Colonic mucosa (tissue), 4 donors: Measurements from ENCODE around the gene KRT20. TPM values are rescaled to one million over a fixed set of nuclear protein-coding genes. Genes with fewer than 3 reads are reported as not detected.

Experiments
- DNase-seq: peaks from one replicate; pipeline ENCODE4 v3.0.0-alpha.2; 2020
- H3K27ac ChIP-seq: fragments of 200-600 bp; one replicate; pipeline ENCODE4 v1.8.0; 2021
- H3K27me3 ChIP-seq: fragments of 200-600 bp; one replicate; pipeline ENCODE4 v1.8.0; 2021
- H3K36me3 ChIP-seq: fragments of 200-600 bp; one replicate; pipeline ENCODE4 v1.8.0; 2021
- H3K4me1 ChIP-seq: fragments of 200-600 bp; one replicate; pipeline ENCODE4 v1.8.0; 2021; ENCODE audit warnings: mild to moderate bottlenecking
- H3K4me3 ChIP-seq: fragments of 200-600 bp; one replicate; pipeline ENCODE4 v1.8.0; 2021
- H3K9ac ChIP-seq, 2 donors: one replicate each; pipeline ENCODE4 v1.7.0; 2013; ENCODE audit warnings: control low read depth in 2 of 2, low read depth in 2 of 2, low read length in 2 of 2
- H3K9me3 ChIP-seq: fragments of 200-600 bp; one replicate; pipeline ENCODE4 v1.8.0; 2021
- intact Hi-C: fragments of 100-400 bp; cut with DNase I; formaldehyde crosslinking; loops from one replicate; pipeline ENCODE4 v1.14.1; 2022
- total RNA-seq, 2 donors: library from RNA; stranded (reverse); fragmentation: NEBNext Ultra II Directional in 1 of 2; extraction: Animal tissue kit (Norgen Biotek cat#: 25700) in 1 of 2; gene quantifications; one replicate each; pipeline ENCODE4 v1.2.1, GENCODE V29; 2021
- TF ChIP-seq, protein P1 (sequence below): fragments of 200-600 bp; IDR thresholded peaks from one replicate; pipeline ENCODE4 v1.8.0; 2022; ENCODE audit warnings: antibody characterized with exemption, mild to moderate bottlenecking
- donor health status: healthy.
- donor health status: DM: no; HTN: no; CAD: no.
- donor health status: DM: no; HTN: no; CAD: no.

KRT20 gene
- total RNA-seq, 2 donors from 2014 or later = 1,610 to 1,735 TPM

DNA sequence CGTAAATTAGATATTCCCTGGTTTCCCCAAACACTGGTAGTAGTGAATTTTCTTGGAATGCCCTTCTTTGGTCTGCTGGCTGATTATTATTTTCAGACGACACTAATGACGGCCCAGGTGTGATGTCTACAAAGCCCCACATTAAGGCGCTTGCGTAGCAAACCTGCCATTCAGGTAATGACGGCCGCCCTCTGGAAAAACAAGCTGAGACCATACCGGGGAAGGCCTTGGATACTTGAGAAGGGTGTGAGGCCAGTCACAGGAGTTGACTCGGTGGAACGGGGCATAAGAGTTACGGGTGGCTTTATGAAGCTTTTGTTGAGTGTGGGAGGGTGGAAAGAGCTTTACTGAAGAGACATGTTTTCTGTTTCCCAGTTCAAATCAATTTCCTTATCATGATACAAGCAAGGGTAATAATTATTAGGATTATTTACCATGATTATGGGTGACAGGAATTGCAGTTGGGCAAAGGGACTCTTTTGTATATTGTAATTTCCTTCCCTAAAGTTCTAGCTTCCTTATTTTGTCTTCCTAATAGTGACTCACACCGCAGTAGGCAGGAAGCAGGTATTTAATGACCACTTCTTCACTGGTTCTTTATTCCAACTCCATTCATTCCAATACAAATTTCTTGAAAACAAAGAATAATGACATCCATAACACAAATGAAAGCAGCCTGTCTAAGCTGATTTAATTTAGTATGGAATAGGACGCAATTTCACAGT is 27.6 kb upstream of the KRT20 start:
- TF ChIP-seq, protein P1, sequence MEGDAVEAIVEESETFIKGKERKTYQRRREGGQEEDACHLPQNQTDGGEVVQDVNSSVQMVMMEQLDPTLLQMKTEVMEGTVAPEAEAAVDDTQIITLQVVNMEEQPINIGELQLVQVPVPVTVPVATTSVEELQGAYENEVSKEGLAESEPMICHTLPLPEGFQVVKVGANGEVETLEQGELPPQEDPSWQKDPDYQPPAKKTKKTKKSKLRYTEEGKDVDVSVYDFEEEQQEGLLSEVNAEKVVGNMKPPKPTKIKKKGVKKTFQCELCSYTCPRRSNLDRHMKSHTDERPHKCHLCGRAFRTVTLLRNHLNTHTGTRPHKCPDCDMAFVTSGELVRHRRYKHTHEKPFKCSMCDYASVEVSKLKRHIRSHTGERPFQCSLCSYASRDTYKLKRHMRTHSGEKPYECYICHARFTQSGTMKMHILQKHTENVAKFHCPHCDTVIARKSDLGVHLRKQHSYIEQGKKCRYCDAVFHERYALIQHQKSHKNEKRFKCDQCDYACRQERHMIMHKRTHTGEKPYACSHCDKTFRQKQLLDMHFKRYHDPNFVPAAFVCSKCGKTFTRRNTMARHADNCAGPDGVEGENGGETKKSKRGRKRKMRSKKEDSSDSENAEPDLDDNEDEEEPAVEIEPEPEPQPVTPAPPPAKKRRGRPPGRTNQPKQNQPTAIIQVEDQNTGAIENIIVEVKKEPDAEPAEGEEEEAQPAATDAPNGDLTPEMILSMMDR = no peak
- Histone ChIP-seq H3K4me1 (no peaks in the 10 kb centered on the region), H3K9ac (no peak overlapping the region), H3K4me3 (no peak overlapping the region), H3K9me3 (no peaks in the 10 kb centered on the region), H3K27me3 (no peaks in the 10 kb centered on the region), H3K36me3 (no peaks in the 10 kb centered on the region), H3K27ac (no peak overlapping the region)
- intact Hi-C loops = no loop called here
- no peak for DNase-seq

DNA sequence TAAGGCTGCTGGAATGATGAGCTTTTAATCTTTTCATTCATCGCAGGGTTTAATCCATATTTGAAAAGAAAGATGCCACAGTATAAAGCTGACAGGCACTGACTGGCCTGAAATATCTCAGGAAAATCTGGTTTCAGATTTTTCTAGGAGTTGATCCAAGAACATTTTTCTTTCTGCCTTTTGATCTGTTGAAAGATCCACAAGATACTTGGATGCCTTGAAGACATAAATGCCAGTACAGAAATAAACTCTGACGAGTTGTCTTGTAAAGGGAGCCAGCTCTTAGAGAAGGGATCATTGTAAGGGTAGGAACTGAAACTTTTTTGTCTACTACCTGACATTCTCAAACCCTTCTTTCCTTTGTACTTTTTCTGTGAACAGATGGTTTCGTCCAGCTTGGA is 25.4 kb upstream of the KRT20 start:
- intact Hi-C loops = no loop called here
- Histone ChIP-seq H3K27me3 (no peaks in the 10 kb centered on the region), H3K9ac (no peak overlapping the region), H3K27ac (no peak overlapping the region), H3K4me1 (no peaks in the 10 kb centered on the region), H3K36me3 (no peaks in the 10 kb centered on the region), H3K9me3 (no peaks in the 10 kb centered on the region), H3K4me3 (no peak overlapping the region)
- DNase-seq = no peak
- TF ChIP-seq, protein P1 = no peak

DNA sequence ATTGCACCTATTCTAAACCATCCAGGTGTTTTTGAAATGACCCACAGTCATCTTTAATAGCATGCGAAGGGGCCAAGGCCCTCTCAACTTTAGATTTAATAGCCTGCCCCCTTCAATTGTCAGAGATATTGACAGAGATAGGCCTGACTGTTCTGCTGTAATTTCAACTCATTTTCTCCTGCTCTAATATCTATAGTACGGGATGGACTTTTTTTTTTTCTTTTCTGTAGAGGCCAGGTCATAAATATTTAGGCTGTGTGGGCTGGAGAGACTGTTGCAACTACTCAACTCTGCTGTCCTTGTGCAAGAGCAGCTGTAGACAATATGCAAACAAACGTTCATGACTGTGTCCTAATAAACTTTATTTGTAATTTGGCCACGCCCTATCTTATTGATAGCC is 24.7 kb upstream of the KRT20 start:
- TF ChIP-seq, protein P1 = no peak
- H3K9ac ChIP-seq = no peak overlapping the region

DNA sequence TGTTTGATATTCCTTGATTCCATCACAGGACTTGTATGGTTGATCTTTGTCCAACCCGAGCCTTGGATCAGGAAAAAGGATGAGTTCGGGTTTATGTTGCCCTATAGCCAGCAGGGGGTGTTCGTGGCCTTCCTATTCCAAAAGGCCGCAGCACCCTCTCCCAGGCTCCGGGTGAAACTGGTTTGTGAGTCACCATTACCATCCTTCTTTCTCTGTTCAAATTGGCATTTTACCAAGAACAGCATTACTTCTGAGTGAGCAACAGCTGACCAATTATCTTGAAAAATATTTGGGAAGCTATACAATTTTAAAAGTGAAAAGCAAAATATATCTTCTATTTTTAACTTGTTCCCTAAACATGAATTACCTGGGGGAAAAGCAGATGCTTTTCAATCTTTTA is 24.3 kb upstream of the KRT20 start:
- intact Hi-C loops = loop anchor here (2.0 to 5.0 kb wide), 3 partner anchors 52 to 639 kb away; no protein-coding TSS in a partner anchor
- TF ChIP-seq, protein P1 = peak; percentile 56
- H3K36me3 ChIP-seq = no peaks in the 10 kb centered on the region
- no peak overlapping the region for H3K4me3 ChIP-seq
- no peaks in the 10 kb centered on the region for H3K27me3 ChIP-seq
- H3K9ac ChIP-seq = no peak overlapping the region
- H3K27ac ChIP-seq = no peak overlapping the region
- no peaks in the 10 kb centered on the region for H3K9me3 ChIP-seq
- no peaks in the 10 kb centered on the region for H3K4me1 ChIP-seq
- peak; percentile 83 for DNase-seq

More for the DNA sequence above, 24.7 kb upstream of the KRT20 start:
- DNase-seq = no peak
- intact Hi-C loops = loop anchor here (2.0 to 5.0 kb wide), 3 partner anchors 52 to 639 kb away; no protein-coding TSS in a partner anchor
- no peaks in the 10 kb centered on the region for H3K27me3 ChIP-seq
- H3K36me3 ChIP-seq = no peaks in the 10 kb centered on the region
- H3K4me3 ChIP-seq = no peak overlapping the region
- no peaks in the 10 kb centered on the region for H3K9me3 ChIP-seq
- H3K27ac ChIP-seq = no peak overlapping the region
- H3K4me1 ChIP-seq = no peaks in the 10 kb centered on the region

DNA sequence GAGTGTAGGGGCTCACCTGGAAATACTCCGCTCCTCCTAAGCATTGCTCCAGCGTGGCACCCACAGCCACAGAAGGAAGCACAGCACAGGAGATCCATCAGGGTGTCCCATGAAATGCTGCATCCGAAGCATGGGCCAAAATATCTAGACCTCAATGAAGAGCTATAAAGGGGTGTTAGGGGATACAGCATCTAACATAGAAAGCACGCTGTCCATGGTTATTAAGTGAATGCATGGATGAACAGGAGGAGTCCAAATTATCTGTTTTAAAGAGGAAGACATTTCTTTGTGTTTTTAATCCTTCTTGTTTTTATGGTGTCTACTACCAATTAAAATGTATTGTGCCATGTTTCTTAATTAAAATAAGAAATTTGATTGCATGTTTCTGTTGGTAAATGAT is 21.6 kb upstream of the KRT20 start:
- DNase-seq = no peak
- Histone ChIP-seq H3K27ac (no peak overlapping the region), H3K9ac (no peak overlapping the region), H3K4me1 (no peaks in the 10 kb centered on the region), H3K4me3 (no peak overlapping the region), H3K27me3 (no peaks in the 10 kb centered on the region), H3K36me3 (no peaks in the 10 kb centered on the region), H3K9me3 (no peaks in the 10 kb centered on the region)
- TF ChIP-seq, protein P1 = no peak
- intact Hi-C loops = loop anchor here (5.0 kb wide), 2 partner anchors 49 to 416 kb away; no protein-coding TSS in a partner anchor
